CD4-positive, alpha-beta T cell (primary cell): ENCODE measurements around the gene SPOP. TPM values are rescaled to one million over a fixed set of nuclear protein-coding genes. Genes with fewer than 3 reads are reported as not detected.
"Not testable (repeated sequence)": the region's sequence is repeated elsewhere in the genome, so short reads cannot be mapped to it uniquely, and the experiment has no call there.

Source experiments
- ATAC-seq: fragments of 200-7000 bp; cut with Tn5 transposase; one replicate; pipeline ENCODE4 v1.10.0; 2022; ENCODE audit warnings: mild to moderate bottlenecking; ENCODE audit not compliant: poor library complexity
- CTCF ChIA-PET: fragments of 350-600 bp; sonication (Branson Sonifier 250); formaldehyde crosslinking; loops from one replicate; lab custom pipeline; 2021; ENCODE audit warnings: antibody characterized with exemption, inconsistent platforms; lab: Charles Lee
- POLR2A ChIA-PET: fragments of 350-600 bp; sonication (Branson Sonifier 250); formaldehyde crosslinking; loops from one replicate; lab custom pipeline; 2021; ENCODE audit warnings: antibody characterized with exemption, inconsistent platforms; lab: Charles Lee
- DNase-seq, 14 experiments: peaks; one replicate each; pipeline ENCODE4 v3.0.0-alpha.2; 2013 to 2020; ENCODE audit warnings: mixed read lengths in 2 of 14
- H3K27ac ChIP-seq, 2 donors: one replicate each; pipeline versions ENCODE4 v1.5.1 to v1.7.0; 2013; ENCODE audit warnings: low read length in 2 of 2, low read depth in 1 of 2, mild to moderate bottlenecking in 1 of 2
- H3K27me3 ChIP-seq, 2 experiments: 1 replicate in 1 of 2; 2 replicates in 1 of 2; pipeline versions ENCODE4 v1.6.1 to v1.7.0; 2013; ENCODE audit warnings: low read length in 2 of 2, control low read depth in 1 of 2, mild to moderate bottlenecking in 1 of 2, moderate library complexity in 1 of 2; ENCODE audit not compliant: insufficient read depth in 2 of 2, control insufficient read depth in 1 of 2
- H3K36me3 ChIP-seq: one replicate; pipeline ENCODE4 v1.6.1; 2013; ENCODE audit warnings: low read length, control low read depth; ENCODE audit not compliant: insufficient read depth
- H3K4me1 ChIP-seq: one replicate; pipeline ENCODE4 v1.6.1; 2013; ENCODE audit warnings: low read length, control low read depth; ENCODE audit not compliant: insufficient read depth
- H3K4me3 ChIP-seq: one replicate; pipeline ENCODE4 v1.5.1; 2013; ENCODE audit warnings: mild to moderate bottlenecking, low read length, moderate library complexity
- H3K9me3 ChIP-seq, 2 experiments: 1 replicate in 1 of 2; 2 replicates in 1 of 2; pipeline versions ENCODE4 v1.6.1 to v1.7.0; 2013; ENCODE audit warnings: low read length in 2 of 2, mild to moderate bottlenecking in 2 of 2, control low read depth in 1 of 2, moderate library complexity in 1 of 2; ENCODE audit not compliant: control insufficient read depth in 1 of 2, insufficient read depth in 1 of 2
- H3K27ac Mint-ChIP-seq: one replicate; pipeline ENCODE4 v1.8.0; 2020; ENCODE audit warnings: mixed read lengths
- H3K27me3 Mint-ChIP-seq: one replicate; pipeline ENCODE4 v1.8.0; 2021; ENCODE audit warnings: mixed read lengths
- H3K36me3 Mint-ChIP-seq: one replicate; pipeline ENCODE4 v1.8.0; 2021; ENCODE audit warnings: low read depth, mixed read lengths
- H3K4me1 Mint-ChIP-seq: one replicate; pipeline ENCODE4 v1.8.0; 2021; ENCODE audit warnings: low read depth, mixed read lengths
- H3K4me3 Mint-ChIP-seq: one replicate; pipeline ENCODE4 v1.8.0; 2020; ENCODE audit warnings: mild to moderate bottlenecking, mixed read lengths
- H3K9me3 Mint-ChIP-seq: one replicate; pipeline ENCODE4 v1.8.0; 2020; ENCODE audit warnings: mixed read lengths
- CTCF ChIP-seq: fragments of 200-600 bp; IDR thresholded peaks from one replicate; pipeline ENCODE4 v1.8.0; 2022; ENCODE audit warnings: antibody characterized with exemption, mild to moderate bottlenecking
- intact Hi-C, 2 experiments: fragments of 100-400 bp; cut with DNase I in 1 of 2; cut with micrococcal nuclease in 1 of 2; formaldehyde crosslinking; loops; one replicate each; pipeline versions ENCODE4 v1.15.1 to v1.9.0; 2023 to 2025; cut with DNase I, micrococcal nuclease
- total RNA-seq, 174 experiments: library from RNA in 2 of 174; stranded (reverse) in 2 of 174; gene quantifications; one replicate each; pipeline ENCODE4 v1.2.3 and lab custom pipeline; 2021 to 2026

Gene SPOP
- total RNA-seq, 2 experiments from 2014 or later, result 38.7 to 41.5 TPM

GRCh38 chr17:49553676-49554335, 124.1 kb downstream of the SPOP start:
- H3K27me3 Mint-ChIP-seq, result peaks cover 6% of the 10 kb centered on the region
- peaks cover 6% of the 10 kb centered on the region for H3K4me1 Mint-ChIP-seq
- Histone ChIP-seq H3K4me3 (no peak overlapping the region), H3K27ac (no peak overlapping the region), H3K36me3 (no peaks in the 10 kb centered on the region), H3K4me1 (peaks cover 12% of the 10 kb centered on the region), H3K9me3 (no peaks in the 10 kb centered on the region), H3K27me3 (no peaks in the 10 kb centered on the region)
- H3K27ac Mint-ChIP-seq, result no peak overlapping the region
- intact Hi-C loops, result loop anchor here in 1 of 2 experiments (10.0 kb wide), 1 partner anchor 239 kb away; no protein-coding TSS in a partner anchor
- TF ChIP-seq CTCF, result no peak
- H3K9me3 Mint-ChIP-seq, result no peaks in the 10 kb centered on the region
- H3K36me3 Mint-ChIP-seq, result no peaks in the 10 kb centered on the region
- ATAC-seq (no peak), DNase-seq (no peak)
- ChIA-PET POLR2A (no interaction called here), CTCF (interaction anchor here (3.1 kb wide), 1 partner anchor 57 kb away, joined by 28 read pairs; the partner anchor contains the start of gene NGFR)
- H3K4me3 Mint-ChIP-seq, result no peak overlapping the region

GRCh38 chr17:49552070-49552751, 125.7 kb downstream of the SPOP start:
- H3K9me3 Mint-ChIP-seq, result no peaks in the 10 kb centered on the region
- Histone ChIP-seq H3K4me1 (peaks cover 8% of the 10 kb centered on the region), H3K9me3 (no peaks in the 10 kb centered on the region), H3K27me3 (no peaks in the 10 kb centered on the region), H3K27ac (no peak overlapping the region), H3K36me3 (no peaks in the 10 kb centered on the region), H3K4me3 (no peak overlapping the region)
- ChIA-PET CTCF (interaction anchor here (0.5 kb wide), 1 partner anchor 151 kb away, joined by 3 read pairs; no protein-coding TSS in a partner anchor), POLR2A (no interaction called here)
- no peaks in the 10 kb centered on the region for H3K27me3 Mint-ChIP-seq
- no peak overlapping the region for H3K27ac Mint-ChIP-seq
- H3K4me1 Mint-ChIP-seq, result peaks cover under 1% of the 10 kb centered on the region
- no peak for ATAC-seq
- intact Hi-C loops, result loop anchor here in 1 of 2 experiments (10.0 kb wide), 1 partner anchor 237 kb away; no protein-coding TSS in a partner anchor
- no peak for DNase-seq
- no peaks in the 10 kb centered on the region for H3K36me3 Mint-ChIP-seq
- no peak overlapping the region for H3K4me3 Mint-ChIP-seq
- no peak for TF ChIP-seq CTCF

GRCh38 chr17:49551221-49552069, 126.5 kb downstream of the SPOP start:
- Mint-ChIP-seq H3K4me1 (no peaks in the 10 kb centered on the region), H3K4me3 (no peak overlapping the region), H3K9me3 (no peaks in the 10 kb centered on the region), H3K27ac (no peak overlapping the region), H3K27me3 (no peaks in the 10 kb centered on the region), H3K36me3 (no peaks in the 10 kb centered on the region)
- no peaks in the 10 kb centered on the region for H3K36me3 ChIP-seq
- no peaks in the 10 kb centered on the region for H3K9me3 ChIP-seq
- H3K4me3 ChIP-seq, result no peak overlapping the region
- peaks cover 5% of the 10 kb centered on the region for H3K4me1 ChIP-seq
- DNase-seq, result no peak
- no peak overlapping the region for H3K27ac ChIP-seq
- H3K27me3 ChIP-seq, result no peaks in the 10 kb centered on the region
- intact Hi-C loops, result loop anchor here in 1 of 2 experiments (10.0 kb wide), 1 partner anchor 237 kb away; no protein-coding TSS in a partner anchor
- no peak for TF ChIP-seq CTCF
- ChIA-PET CTCF (no interaction called here), POLR2A (no interaction called here)
- no peak for ATAC-seq

GRCh38 chr17:49550764-49551163, 127.1 kb downstream of the SPOP start:
- H3K4me1 ChIP-seq, POLR2A ChIA-PET, DNase-seq, H3K4me1 Mint-ChIP-seq, H3K9me3 ChIP-seq, H3K27ac ChIP-seq, CTCF ChIA-PET, H3K27me3 ChIP-seq, H3K36me3 ChIP-seq, H3K4me3 Mint-ChIP-seq, H3K27me3 Mint-ChIP-seq, ATAC-seq, H3K9me3 Mint-ChIP-seq, H3K4me3 ChIP-seq, H3K27ac Mint-ChIP-seq, H3K36me3 Mint-ChIP-seq: not testable (repeated sequence)
- intact Hi-C loops, result loop anchor here in 1 of 2 experiments (10.0 kb wide), 1 partner anchor 236 kb away; no protein-coding TSS in a partner anchor
